Keratinocyte (primary cell): ENCODE data around the gene VEGFA. TPM values are rescaled to one million over a fixed set of nuclear protein-coding genes. Genes with fewer than 3 reads are reported as not detected.

Experiments used
- DNase-seq: peaks from one replicate; pipeline ENCODE4 v3.0.0-alpha.2; 2011; ENCODE audit warnings: low read depth, missing footprints, low spot score
- FAIRE-seq: peaks from 2 replicates; lab custom pipeline; 2011; peaks lifted over from hg19 to GRCh38; lab: Jason Lieb, UNC
- H2AFZ ChIP-seq: 2 replicates; pipeline ENCODE4 v1.6.0; 2012; ENCODE audit warnings: low read length, control low read depth, inconsistent platforms; ENCODE audit not compliant: control insufficient read depth
- H3K27ac ChIP-seq: 2 replicates; pipeline ENCODE4 v1.5.1; 2011; ENCODE audit warnings: low read length; ENCODE audit not compliant: control insufficient read depth, insufficient read depth
- H3K27me3 ChIP-seq: 3 replicates; pipeline ENCODE4 v1.6.0; 2011; ENCODE audit warnings: low read length; ENCODE audit not compliant: control insufficient read depth, insufficient read depth; ENCODE audit errors: extremely low read depth
- H3K36me3 ChIP-seq, 2 experiments: 2 replicates in 1 of 2; 3 replicates in 1 of 2; pipeline ENCODE4 v1.5.1; 2011; ENCODE audit warnings: low read length in 2 of 2, mild to moderate bottlenecking in 1 of 2; ENCODE audit not compliant: control insufficient read depth in 2 of 2, insufficient read depth in 2 of 2; ENCODE audit errors: extremely low read depth in 1 of 2
- H3K4me1 ChIP-seq: 3 replicates; pipeline ENCODE4 v1.5.1; 2011; ENCODE audit warnings: low read length; ENCODE audit not compliant: control insufficient read depth, insufficient read depth; ENCODE audit errors: extremely low read depth
- H3K4me2 ChIP-seq: 3 replicates; pipeline ENCODE4 v1.6.0; 2011; ENCODE audit warnings: low read depth, low read length; ENCODE audit not compliant: control insufficient read depth, insufficient read depth; ENCODE audit errors: extremely low read depth
- H3K4me3 ChIP-seq, 3 experiments: fragments of 200-600 bp in 1 of 3; sonication (generic) in 1 of 3; 2 replicates in 2 of 3; 3 replicates in 1 of 3; pipeline ENCODE4 v1.5.1; 2011 to 2016; ENCODE audit warnings: low read length in 3 of 3, mild to moderate bottlenecking in 3 of 3, control low read depth in 2 of 3, inconsistent platforms in 1 of 3, low read depth in 1 of 3, mixed read lengths in 1 of 3, mixed run types in 1 of 3, moderate library complexity in 1 of 3; ENCODE audit not compliant: control insufficient read depth in 2 of 3, insufficient read depth in 2 of 3; ENCODE audit errors: extremely low read depth in 1 of 3
- H3K79me2 ChIP-seq: 2 replicates; pipeline ENCODE4 v1.6.0; 2012; ENCODE audit warnings: low read length; ENCODE audit not compliant: control insufficient read depth, insufficient read depth
- H3K9ac ChIP-seq: 3 replicates; pipeline ENCODE4 v1.6.0; 2011; ENCODE audit warnings: low read length; ENCODE audit not compliant: control insufficient read depth, insufficient read depth; ENCODE audit errors: extremely low read depth
- H3K9me1 ChIP-seq: 3 replicates; pipeline ENCODE4 v1.6.0; 2011; ENCODE audit warnings: low read length; ENCODE audit not compliant: control insufficient read depth, insufficient read depth; ENCODE audit errors: extremely low read depth
- H3K9me3 ChIP-seq: 2 replicates; pipeline ENCODE4 v1.5.1; 2012; ENCODE audit warnings: low read depth, low read length; ENCODE audit not compliant: control insufficient read depth
- H4K20me1 ChIP-seq: 3 replicates; pipeline ENCODE4 v1.6.0; 2011; ENCODE audit warnings: low read length; ENCODE audit not compliant: control insufficient read depth, insufficient read depth; ENCODE audit errors: extremely low read depth
- EZH2 ChIP-seq: IDR thresholded peaks from one replicate; pipeline ENCODE4 v1.6.1; 2012; ENCODE audit warnings: inconsistent platforms, mild to moderate bottlenecking, low read length, moderate library complexity
- dilution Hi-C: fragments of 300-500 bp; cut with MboI; formaldehyde crosslinking; loops from one replicate; pipeline ENCODE4 v1.7.0; 2020; ENCODE audit warnings: low sequenced_read_pairs; ENCODE audit not compliant: extremely low pct_ligation_motif_present
- polyA plus RNA-seq, 5 experiments: library from polyadenylated mRNA; depleted of rRNA in 3 of 5; stranded (reverse) in 3 of 5; stranded (forward) in 1 of 5; unstranded in 1 of 5; fragments of >200 nt; gene quantifications; 1 replicate in 1 of 5; 2 replicates in 3 of 5; 3 replicates in 1 of 5; pipeline versions ENCODE4 v1.2.1 to v1.2.3, GENCODE V29; 2011 to 2012; ENCODE audit warnings: missing spikeins in 2 of 5, low read depth in 1 of 5, low replicate concordance in 1 of 5
- TF ChIP-seq, protein P1 (sequence below), 3 experiments: IDR thresholded peaks in 1 of 3; conservative IDR thresholded peaks in 1 of 3; optimal IDR thresholded peaks in 1 of 3; 2 replicates in 2 of 3; 3 replicates in 1 of 3; pipeline versions ENCODE3 to v1.5.1; 2011; ENCODE audit warnings: low read length in 3 of 3, mild to moderate bottlenecking in 3 of 3, moderate library complexity in 2 of 3, control low read depth in 1 of 3, inconsistent platforms in 1 of 3; ENCODE audit not compliant: insufficient read depth in 2 of 3; ENCODE audit errors: extremely low read depth in 1 of 3

VEGFA gene
- polyA plus RNA-seq, 1 donor (not counting 4 experiments of a cell fraction or from before 2014, with no cell fraction given), result 149 TPM

DNA sequence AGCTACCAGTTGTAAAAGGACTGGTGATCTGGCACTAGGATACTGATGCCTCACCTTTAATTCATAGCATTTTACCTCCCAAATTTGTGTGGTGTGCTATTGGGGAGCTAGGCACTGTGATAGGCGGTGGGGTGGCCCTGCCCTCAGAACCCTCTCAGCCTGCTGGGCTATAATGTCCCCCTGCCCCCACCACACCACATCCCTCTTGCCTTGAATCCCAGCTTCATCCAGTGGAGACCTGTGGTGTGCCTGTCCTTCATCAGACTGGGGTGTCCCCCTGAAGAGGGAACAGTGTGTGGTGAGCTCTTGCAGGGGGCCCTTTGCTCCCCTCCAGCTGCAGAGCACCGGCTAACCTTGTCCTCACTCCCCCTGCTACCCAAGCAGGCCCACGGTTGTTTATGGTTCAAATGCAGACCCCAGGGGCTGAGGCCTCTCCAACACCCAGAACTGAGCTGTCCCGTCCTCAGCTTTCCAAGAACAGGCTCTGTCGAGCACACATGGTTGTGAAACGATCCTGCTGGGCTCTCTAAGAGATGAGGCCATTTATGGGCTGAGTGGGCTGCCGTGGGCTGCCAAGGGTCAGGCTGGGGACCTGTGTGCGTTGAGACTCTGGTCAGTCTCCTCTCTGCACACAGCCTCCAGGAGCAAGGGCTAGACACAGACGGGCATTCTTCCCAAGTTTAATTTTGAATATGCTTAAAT, 26.9 kb upstream of the VEGFA start:
- no peak for FAIRE-seq
- DNase-seq, result no peak

GRCh38 chr6:43743682-43744381, 26.2 kb upstream of the VEGFA start:
- Histone ChIP-seq H3K27me3 (no peaks in the 10 kb centered on the region), H3K9me1 (no peaks in the 10 kb centered on the region), H3K9me3 (no peaks in the 10 kb centered on the region), H4K20me1 (no peaks in the 10 kb centered on the region), H3K4me2 (no peak overlapping the region), H3K9ac (no peak overlapping the region), H3K36me3 (no peaks in the 10 kb centered on the region), H3K79me2 (no peaks in the 10 kb centered on the region), H3K27ac (no peak overlapping the region), H2AFZ (no peak overlapping the region), H3K4me1 (peaks cover 14% of the 10 kb centered on the region), H3K4me3 (no peak overlapping the region)
- TF ChIP-seq, protein P1, sequence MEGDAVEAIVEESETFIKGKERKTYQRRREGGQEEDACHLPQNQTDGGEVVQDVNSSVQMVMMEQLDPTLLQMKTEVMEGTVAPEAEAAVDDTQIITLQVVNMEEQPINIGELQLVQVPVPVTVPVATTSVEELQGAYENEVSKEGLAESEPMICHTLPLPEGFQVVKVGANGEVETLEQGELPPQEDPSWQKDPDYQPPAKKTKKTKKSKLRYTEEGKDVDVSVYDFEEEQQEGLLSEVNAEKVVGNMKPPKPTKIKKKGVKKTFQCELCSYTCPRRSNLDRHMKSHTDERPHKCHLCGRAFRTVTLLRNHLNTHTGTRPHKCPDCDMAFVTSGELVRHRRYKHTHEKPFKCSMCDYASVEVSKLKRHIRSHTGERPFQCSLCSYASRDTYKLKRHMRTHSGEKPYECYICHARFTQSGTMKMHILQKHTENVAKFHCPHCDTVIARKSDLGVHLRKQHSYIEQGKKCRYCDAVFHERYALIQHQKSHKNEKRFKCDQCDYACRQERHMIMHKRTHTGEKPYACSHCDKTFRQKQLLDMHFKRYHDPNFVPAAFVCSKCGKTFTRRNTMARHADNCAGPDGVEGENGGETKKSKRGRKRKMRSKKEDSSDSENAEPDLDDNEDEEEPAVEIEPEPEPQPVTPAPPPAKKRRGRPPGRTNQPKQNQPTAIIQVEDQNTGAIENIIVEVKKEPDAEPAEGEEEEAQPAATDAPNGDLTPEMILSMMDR (optimal IDR thresholded peaks at IDR 0.05 in 1 of 3, IDR thresholded peaks at IDR 0.05 in 1 of 3, conservative IDR thresholded peaks at IDR 0.05 in 1 of 3; ENCODE audit: extremely low read depth in 1 of 3, insufficient read depth in 2 of 3, low read length in 3 of 3), result no peak
- TF ChIP-seq EZH2, result no peak
- FAIRE-seq (no peak), DNase-seq (no peak)
- dilution Hi-C loops, result no loop called here

More for the DNA sequence above, 26.9 kb upstream of the VEGFA start:
- H4K20me1 ChIP-seq, result no peaks in the 10 kb centered on the region
- H3K79me2 ChIP-seq, result no peaks in the 10 kb centered on the region
- dilution Hi-C loops, result no loop called here
- H3K27me3 ChIP-seq, result no peaks in the 10 kb centered on the region
- no peak overlapping the region for H3K4me2 ChIP-seq
- peaks cover 21% of the 10 kb centered on the region for H3K4me1 ChIP-seq
- H2AFZ ChIP-seq, result no peak overlapping the region
- H3K9me3 ChIP-seq, result no peaks in the 10 kb centered on the region
- no peak overlapping the region for H3K9ac ChIP-seq
- H3K9me1 ChIP-seq, result no peaks in the 10 kb centered on the region
- H3K27ac ChIP-seq, result no peak overlapping the region
- no peak overlapping the region for H3K4me3 ChIP-seq
- TF ChIP-seq, protein P1 (optimal IDR thresholded peaks at IDR 0.05 in 1 of 3, IDR thresholded peaks at IDR 0.05 in 1 of 3, conservative IDR thresholded peaks at IDR 0.05 in 1 of 3; ENCODE audit: extremely low read depth in 1 of 3, insufficient read depth in 2 of 3, low read length in 3 of 3), result no peak
- no peak for TF ChIP-seq EZH2
- no peaks in the 10 kb centered on the region for H3K36me3 ChIP-seq
